Measurements from ENCODE around the gene ZNF460.

Gene ZNF460

DNA sequence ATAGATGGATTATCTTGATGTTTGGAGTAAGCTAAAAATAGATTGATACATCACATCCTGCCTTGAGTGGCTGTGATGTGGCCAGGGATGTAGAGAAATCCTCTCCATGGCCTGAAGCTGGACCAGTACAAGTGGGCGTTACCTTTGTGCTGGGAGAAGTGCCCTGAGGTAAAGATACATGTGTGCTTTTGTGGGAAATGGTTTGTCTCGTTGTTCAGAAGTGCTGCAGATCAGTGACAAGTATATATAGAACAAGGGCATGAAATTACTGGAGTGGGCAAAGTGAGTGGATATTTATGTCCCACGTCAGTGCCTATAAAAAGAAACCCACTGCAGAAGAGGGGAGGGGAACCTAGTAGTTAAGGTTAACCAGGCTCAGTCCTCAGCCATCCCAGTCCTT lies 58.6 kb downstream of the ZNF460 start:
- DNase-seq (ENCODE audit: insufficient read length, low spot score) (no peak), FAIRE-seq (no peak)

GRCh38 chr19:57342582-57342981 lies 62.3 kb downstream of the ZNF460 start:
- no peak for FAIRE-seq
- no peak for DNase-seq (ENCODE audit: insufficient read length, low spot score)

All from HTR-8/SVneo (cell line).